HEK293 (cell line): ENCODE measurements around the gene MYOC.
"Not testable (repeated sequence)": the region's sequence is repeated elsewhere in the genome, so short reads cannot be mapped to it uniquely, and the experiment has no call there.

Source experiments
- KLF7 ChIP-seq: fragments of 450-650 bp; formaldehyde crosslinking; IDR thresholded peaks from 2 replicates; pipeline ENCODE4 v1.5.1; 2016; ENCODE audit warnings: missing biosample characterization, missing genetic modification characterization, borderline replicate concordance
- ZBTB17 ChIP-seq: fragments of 450-650 bp; formaldehyde crosslinking; IDR thresholded peaks from 2 replicates; pipeline ENCODE4 v1.5.1; 2016; ENCODE audit warnings: missing biosample characterization, missing genetic modification characterization
- ZNF830 ChIP-seq: fragments of 450-650 bp; IDR thresholded peaks from 2 replicates; pipeline ENCODE4 v1.5.0; 2018; ENCODE audit warnings: missing biosample characterization, missing genetic modification characterization, low read depth, mild to moderate bottlenecking, moderate library complexity
- TF ChIP-seq, protein P1 (sequence below): fragments of 450-650 bp; IDR thresholded peaks from 2 replicates; pipeline ENCODE4 v1.5.1; 2018; ENCODE audit warnings: missing biosample characterization, missing genetic modification characterization
- TF ChIP-seq, protein P2 (sequence below): fragments of 450-650 bp; formaldehyde crosslinking; IDR thresholded peaks from 2 replicates; pipeline ENCODE4 v1.5.1; 2016; ENCODE audit warnings: missing biosample characterization, missing genetic modification characterization
- TF ChIP-seq, protein P3 (sequence below): fragments of 450-650 bp; formaldehyde crosslinking; IDR thresholded peaks from 2 replicates; pipeline ENCODE4 v1.5.1; 2016; ENCODE audit warnings: missing biosample characterization, missing genetic modification characterization

DNA sequence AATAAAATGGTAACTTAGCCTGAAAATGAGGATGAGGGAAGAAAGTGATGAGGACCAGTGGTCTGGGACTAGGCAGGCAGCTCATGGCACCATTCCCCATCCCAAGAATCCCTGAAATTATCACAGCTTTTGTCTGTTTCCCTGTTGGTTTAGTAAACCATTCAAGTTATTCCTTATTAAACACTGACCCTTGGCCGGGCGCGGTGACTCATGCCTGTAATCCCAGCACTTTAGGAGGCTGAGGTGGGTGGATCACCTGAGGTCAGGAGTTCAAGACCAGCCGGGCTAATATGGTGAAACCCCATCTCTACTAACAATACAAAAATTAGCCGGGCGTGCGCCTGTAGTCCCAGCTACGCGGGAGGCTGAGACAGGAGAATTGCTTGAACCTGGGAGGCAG lies 3.7 kb upstream of the MYOC start:
- TF ChIP-seq, protein P1, sequence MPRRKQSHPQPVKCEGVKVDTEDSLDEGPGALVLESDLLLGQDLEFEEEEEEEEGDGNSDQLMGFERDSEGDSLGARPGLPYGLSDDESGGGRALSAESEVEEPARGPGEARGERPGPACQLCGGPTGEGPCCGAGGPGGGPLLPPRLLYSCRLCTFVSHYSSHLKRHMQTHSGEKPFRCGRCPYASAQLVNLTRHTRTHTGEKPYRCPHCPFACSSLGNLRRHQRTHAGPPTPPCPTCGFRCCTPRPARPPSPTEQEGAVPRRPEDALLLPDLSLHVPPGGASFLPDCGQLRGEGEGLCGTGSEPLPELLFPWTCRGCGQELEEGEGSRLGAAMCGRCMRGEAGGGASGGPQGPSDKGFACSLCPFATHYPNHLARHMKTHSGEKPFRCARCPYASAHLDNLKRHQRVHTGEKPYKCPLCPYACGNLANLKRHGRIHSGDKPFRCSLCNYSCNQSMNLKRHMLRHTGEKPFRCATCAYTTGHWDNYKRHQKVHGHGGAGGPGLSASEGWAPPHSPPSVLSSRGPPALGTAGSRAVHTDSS (tag by site-specific recombination) = not testable (repeated sequence)
- TF ChIP-seq ZBTB17; ZNF830 (tag by site-specific recombination); KLF7 (tag by site-specific recombination): not testable (repeated sequence)
- TF ChIP-seq, protein P2, sequence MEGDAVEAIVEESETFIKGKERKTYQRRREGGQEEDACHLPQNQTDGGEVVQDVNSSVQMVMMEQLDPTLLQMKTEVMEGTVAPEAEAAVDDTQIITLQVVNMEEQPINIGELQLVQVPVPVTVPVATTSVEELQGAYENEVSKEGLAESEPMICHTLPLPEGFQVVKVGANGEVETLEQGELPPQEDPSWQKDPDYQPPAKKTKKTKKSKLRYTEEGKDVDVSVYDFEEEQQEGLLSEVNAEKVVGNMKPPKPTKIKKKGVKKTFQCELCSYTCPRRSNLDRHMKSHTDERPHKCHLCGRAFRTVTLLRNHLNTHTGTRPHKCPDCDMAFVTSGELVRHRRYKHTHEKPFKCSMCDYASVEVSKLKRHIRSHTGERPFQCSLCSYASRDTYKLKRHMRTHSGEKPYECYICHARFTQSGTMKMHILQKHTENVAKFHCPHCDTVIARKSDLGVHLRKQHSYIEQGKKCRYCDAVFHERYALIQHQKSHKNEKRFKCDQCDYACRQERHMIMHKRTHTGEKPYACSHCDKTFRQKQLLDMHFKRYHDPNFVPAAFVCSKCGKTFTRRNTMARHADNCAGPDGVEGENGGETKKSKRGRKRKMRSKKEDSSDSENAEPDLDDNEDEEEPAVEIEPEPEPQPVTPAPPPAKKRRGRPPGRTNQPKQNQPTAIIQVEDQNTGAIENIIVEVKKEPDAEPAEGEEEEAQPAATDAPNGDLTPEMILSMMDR = not testable (repeated sequence)
- TF ChIP-seq, protein P3, sequence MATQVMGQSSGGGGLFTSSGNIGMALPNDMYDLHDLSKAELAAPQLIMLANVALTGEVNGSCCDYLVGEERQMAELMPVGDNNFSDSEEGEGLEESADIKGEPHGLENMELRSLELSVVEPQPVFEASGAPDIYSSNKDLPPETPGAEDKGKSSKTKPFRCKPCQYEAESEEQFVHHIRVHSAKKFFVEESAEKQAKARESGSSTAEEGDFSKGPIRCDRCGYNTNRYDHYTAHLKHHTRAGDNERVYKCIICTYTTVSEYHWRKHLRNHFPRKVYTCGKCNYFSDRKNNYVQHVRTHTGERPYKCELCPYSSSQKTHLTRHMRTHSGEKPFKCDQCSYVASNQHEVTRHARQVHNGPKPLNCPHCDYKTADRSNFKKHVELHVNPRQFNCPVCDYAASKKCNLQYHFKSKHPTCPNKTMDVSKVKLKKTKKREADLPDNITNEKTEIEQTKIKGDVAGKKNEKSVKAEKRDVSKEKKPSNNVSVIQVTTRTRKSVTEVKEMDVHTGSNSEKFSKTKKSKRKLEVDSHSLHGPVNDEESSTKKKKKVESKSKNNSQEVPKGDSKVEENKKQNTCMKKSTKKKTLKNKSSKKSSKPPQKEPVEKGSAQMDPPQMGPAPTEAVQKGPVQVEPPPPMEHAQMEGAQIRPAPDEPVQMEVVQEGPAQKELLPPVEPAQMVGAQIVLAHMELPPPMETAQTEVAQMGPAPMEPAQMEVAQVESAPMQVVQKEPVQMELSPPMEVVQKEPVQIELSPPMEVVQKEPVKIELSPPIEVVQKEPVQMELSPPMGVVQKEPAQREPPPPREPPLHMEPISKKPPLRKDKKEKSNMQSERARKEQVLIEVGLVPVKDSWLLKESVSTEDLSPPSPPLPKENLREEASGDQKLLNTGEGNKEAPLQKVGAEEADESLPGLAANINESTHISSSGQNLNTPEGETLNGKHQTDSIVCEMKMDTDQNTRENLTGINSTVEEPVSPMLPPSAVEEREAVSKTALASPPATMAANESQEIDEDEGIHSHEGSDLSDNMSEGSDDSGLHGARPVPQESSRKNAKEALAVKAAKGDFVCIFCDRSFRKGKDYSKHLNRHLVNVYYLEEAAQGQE (tag by site-specific recombination) = not testable (repeated sequence)
